Activated T-helper 2 cell treated with anti-CD3 and anti-CD28 coated beads, Interferon-gamma antibody, Interleukin-2, Interleukin-4, amounts not matched to agents 10 μg/mL and 5 μg/mL and 100 μg/mL, durations not matched to agents 14 hours and 24 hours and 36 hours (primary cell): ENCODE measurements around the gene SIRT2. TPM values are rescaled to one million over a fixed set of nuclear protein-coding genes. Genes with fewer than 3 reads are reported as not detected.
A peak's percentile ranks its signal among the peaks of the same experiment; 100 is the strongest.
"Not testable (repeated sequence)": the region's sequence is repeated elsewhere in the genome, so short reads cannot be mapped to it uniquely, and the experiment has no call there.

ENCODE experiments used
- DNase-seq: peaks from one replicate; pipeline ENCODE4 v3.0.0; 2021; ENCODE audit warnings: low spot score
- H3K27ac Mint-ChIP-seq: one replicate; pipeline ENCODE4 v1.8.0; 2021; ENCODE audit warnings: mixed read lengths
- H3K27me3 Mint-ChIP-seq: one replicate; pipeline ENCODE4 v1.8.0; 2021; ENCODE audit warnings: low read depth, mixed read lengths
- H3K36me3 Mint-ChIP-seq: one replicate; pipeline ENCODE4 v1.8.0; 2021; ENCODE audit warnings: low read depth, mixed read lengths
- H3K4me1 Mint-ChIP-seq: one replicate; pipeline ENCODE4 v1.8.0; 2021; ENCODE audit warnings: low read depth, mixed read lengths
- H3K4me3 Mint-ChIP-seq: one replicate; pipeline ENCODE4 v1.8.0; 2021; ENCODE audit warnings: low read depth, mild to moderate bottlenecking, moderate library complexity, mixed read lengths
- H3K9me3 Mint-ChIP-seq: one replicate; pipeline ENCODE4 v1.8.0; 2021; ENCODE audit warnings: mixed read lengths
- intact Hi-C: fragments of 100-400 bp; cut with micrococcal nuclease; formaldehyde crosslinking; loops from one replicate; pipeline ENCODE4 v1.15.1; 2023
- total RNA-seq: library from RNA; stranded (reverse); gene quantifications from 2 replicates; pipeline ENCODE4 v1.2.3, GENCODE V29; 2022

The SIRT2 gene
- total RNA-seq, 1 donor from 2014 or later = 29.0 TPM

DNA sequence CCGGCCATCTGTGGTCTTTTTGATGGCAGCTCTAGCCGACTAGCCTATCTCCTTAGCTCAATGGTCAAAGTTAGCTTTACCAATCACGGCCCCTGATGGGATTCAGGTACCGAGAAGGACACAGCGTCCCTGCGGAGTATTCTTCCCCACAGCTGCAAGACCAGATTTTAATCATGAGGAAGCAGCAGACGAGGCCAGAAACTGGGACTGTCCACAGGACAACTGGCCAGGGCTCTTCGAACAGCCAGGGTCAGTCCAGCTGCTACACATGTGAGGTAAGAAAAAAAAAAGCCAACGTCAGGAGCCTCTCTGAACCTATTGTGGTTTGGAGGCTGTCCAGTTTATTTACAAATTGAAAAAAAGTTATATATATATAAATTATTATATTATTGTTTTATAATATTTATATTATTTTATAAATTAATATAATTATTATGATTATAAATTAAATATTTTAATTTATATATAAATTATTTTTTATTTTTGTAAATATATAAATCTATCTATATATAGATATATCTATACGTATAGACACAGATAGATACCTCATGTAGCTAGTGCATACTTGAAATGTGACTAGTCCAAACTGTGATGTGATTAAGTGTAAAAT, 32.1 kb downstream of the SIRT2 start:
- no peak for DNase-seq
- no peaks in the 10 kb centered on the region for H3K9me3 Mint-ChIP-seq
- no peak overlapping the region for H3K4me3 Mint-ChIP-seq
- intact Hi-C loops = no loop called here
- no peaks in the 10 kb centered on the region for H3K27me3 Mint-ChIP-seq
- H3K27ac Mint-ChIP-seq = no peak overlapping the region
- peaks cover 35% of the 10 kb centered on the region for H3K4me1 Mint-ChIP-seq
- peaks cover 49% of the 10 kb centered on the region for H3K36me3 Mint-ChIP-seq

DNA sequence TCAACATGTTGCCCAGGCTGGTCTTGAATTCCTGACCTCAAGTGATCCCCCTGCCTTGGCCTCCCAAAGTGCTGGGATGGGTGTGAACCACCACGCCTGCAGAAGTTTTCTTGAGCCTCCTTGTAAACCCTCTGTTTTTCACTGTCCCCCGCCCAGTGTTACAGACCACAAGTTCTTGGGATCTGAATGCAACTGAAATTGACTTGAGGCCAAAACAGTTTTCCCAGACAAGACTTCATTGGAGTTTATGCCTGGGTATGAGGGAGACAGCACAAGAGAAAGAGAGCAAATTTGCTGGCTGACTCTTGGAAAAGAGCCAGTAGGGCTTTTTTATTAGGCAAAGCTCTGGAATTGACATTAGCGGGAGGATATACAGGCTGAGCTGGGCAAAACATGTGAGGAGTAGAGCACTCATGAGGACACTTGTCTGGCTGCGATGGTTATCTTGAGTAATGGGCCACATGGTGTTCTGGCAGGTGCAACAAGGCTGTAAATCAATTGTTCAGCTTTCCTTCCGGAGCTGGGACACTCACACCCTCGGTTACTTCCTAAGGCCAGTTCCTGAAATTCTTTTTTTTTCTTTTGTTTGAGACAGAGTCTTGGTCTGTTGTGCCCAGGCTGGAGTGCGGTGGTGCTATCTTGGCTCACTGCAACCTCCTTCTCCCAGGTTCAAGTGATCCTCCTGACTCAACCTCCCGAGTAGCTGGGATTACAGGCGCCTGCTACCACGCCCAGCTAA, 36.9 kb downstream of the SIRT2 start:
- intact Hi-C loops = no loop called here
- Mint-ChIP-seq H3K4me1 (peaks cover 23% of the 10 kb centered on the region), H3K27ac (no peak overlapping the region), H3K27me3 (no peaks in the 10 kb centered on the region), H3K9me3 (no peaks in the 10 kb centered on the region), H3K36me3 (peaks cover 15% of the 10 kb centered on the region), H3K4me3 (no peak overlapping the region)
- DNase-seq = no peak

GRCh38 chr19:38861368-38861767, 38.0 kb downstream of the SIRT2 start:
- no peaks in the 10 kb centered on the region for H3K9me3 Mint-ChIP-seq
- no peak overlapping the region for H3K27ac Mint-ChIP-seq
- intact Hi-C loops = no loop called here
- no peaks in the 10 kb centered on the region for H3K27me3 Mint-ChIP-seq
- no peak for DNase-seq
- H3K4me3 Mint-ChIP-seq = no peak overlapping the region
- H3K36me3 Mint-ChIP-seq = peaks cover 12% of the 10 kb centered on the region
- H3K4me1 Mint-ChIP-seq = peaks cover 31% of the 10 kb centered on the region

DNA sequence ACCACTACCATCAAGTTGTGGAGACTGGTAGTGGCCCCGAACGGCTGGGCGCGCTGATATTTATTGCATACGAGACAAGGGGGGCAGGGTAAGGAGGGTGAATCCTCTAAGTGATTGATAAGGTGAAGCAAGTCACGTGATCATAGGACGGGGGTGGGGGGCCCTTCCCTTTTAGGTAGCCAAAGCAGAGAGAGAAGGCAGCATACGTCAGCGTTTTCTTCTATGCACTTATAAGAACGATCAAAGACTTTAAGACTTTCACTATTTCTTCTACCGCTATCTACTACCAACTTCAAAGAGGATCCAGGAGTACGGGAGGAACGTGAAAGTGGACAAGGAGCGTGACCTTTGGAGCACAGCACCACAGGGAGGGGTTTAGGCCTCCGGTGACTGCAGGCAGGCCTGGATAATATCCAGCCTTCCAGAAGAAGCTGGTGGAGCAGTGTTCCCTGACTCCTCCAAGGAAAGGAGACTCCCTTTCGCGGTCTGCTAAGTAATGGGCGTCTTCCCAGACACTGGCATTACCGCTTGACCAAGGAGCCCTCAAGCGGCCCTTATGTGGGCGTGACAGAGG, 39.7 kb downstream of the SIRT2 start:
- H3K27me3 Mint-ChIP-seq, H3K36me3 Mint-ChIP-seq, DNase-seq, H3K27ac Mint-ChIP-seq, H3K9me3 Mint-ChIP-seq, H3K4me3 Mint-ChIP-seq: not testable (repeated sequence)
- intact Hi-C loops = loop anchor here (10.0 kb wide), 1 partner anchor 545 kb away; the partner anchor contains the start of gene ZFP36
- peaks cover 23% of the 10 kb centered on the region for H3K4me1 Mint-ChIP-seq

GRCh38 chr19:38856813-38857212, 42.6 kb downstream of the SIRT2 start:
- Mint-ChIP-seq H3K4me3 (no peak overlapping the region), H3K9me3 (no peaks in the 10 kb centered on the region), H3K36me3 (no peaks in the 10 kb centered on the region), H3K27ac (peak overlapping the region; percentile 44), H3K4me1 (peaks cover 17% of the 10 kb centered on the region), H3K27me3 (no peaks in the 10 kb centered on the region)
- intact Hi-C loops = loop anchor here (10.0 kb wide), 1 partner anchor 548 kb away; the partner anchor contains the start of gene ZFP36
- DNase-seq = no peak

- intact Hi-C loops = loop anchor here (10.0 kb wide), 1 partner anchor 549 kb away; the partner anchor contains the start of gene ZFP36
- H3K36me3 Mint-ChIP-seq, H3K4me3 Mint-ChIP-seq, H3K27me3 Mint-ChIP-seq, DNase-seq, H3K9me3 Mint-ChIP-seq, H3K27ac Mint-ChIP-seq: not testable (repeated sequence)
- H3K4me1 Mint-ChIP-seq = peaks cover 18% of the 10 kb centered on the region
Measured at GRCh38 chr19:38855751-38856150, 43.7 kb downstream of the SIRT2 start.

DNA sequence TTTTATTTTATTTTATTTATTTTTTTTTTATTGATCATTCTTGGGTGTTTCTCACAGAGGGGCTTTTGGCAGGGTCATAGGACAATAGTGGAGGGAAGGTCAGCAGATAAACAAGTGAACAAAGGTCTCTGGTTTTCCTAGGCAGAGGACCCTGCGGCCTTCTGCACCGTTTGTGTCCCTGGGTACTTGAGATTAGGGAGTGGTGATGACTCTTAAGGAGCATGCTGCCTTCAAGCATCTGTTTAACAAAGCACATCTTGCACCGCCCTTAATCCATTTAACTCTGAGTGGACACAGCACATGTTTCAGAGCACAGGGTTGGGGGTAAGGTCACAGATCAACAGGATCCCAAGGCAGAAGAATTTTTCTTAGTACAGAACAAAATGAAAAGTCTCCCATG, 44.5 kb downstream of the SIRT2 start:
- not testable (repeated sequence) for H3K27me3 Mint-ChIP-seq, DNase-seq, H3K36me3 Mint-ChIP-seq, H3K9me3 Mint-ChIP-seq, H3K4me3 Mint-ChIP-seq
- Mint-ChIP-seq H3K4me1 (peaks cover 17% of the 10 kb centered on the region), H3K27ac (peak overlapping the region; percentile 60)
- intact Hi-C loops = loop anchor here (5.0 to 10.0 kb wide), 2 partner anchors 538 to 550 kb away; partner anchors contain the start of genes KCNK6, YIF1B and ZFP36

DNA sequence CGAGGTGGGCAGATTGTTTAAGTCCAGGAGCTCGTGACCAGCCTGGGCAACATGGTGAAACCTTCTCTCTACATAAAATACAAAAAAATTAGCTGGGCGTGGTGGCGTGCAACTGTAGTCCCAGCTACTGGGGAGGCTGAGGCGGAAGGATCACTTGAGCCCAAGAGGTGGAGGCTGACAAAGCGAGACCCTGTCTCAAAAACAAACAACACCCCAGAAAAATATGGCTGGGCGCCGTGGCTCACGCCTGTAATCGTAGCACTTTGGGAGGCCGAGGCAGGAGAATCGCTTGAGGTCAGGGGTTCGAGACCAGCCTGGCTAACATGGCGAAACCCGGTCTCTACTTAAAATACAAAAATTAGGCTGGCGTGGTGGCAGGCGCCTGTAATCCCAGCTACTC, 46.2 kb downstream of the SIRT2 start:
- peaks cover 10% of the 10 kb centered on the region for H3K36me3 Mint-ChIP-seq
- intact Hi-C loops = loop anchor here (2.0 to 10.0 kb wide), 3 partner anchors 16 to 552 kb away; partner anchors contain the start of genes KCNK6, YIF1B and ZFP36
- H3K27ac Mint-ChIP-seq = peak overlapping the region; percentile 90
- H3K27me3 Mint-ChIP-seq = no peaks in the 10 kb centered on the region
- H3K4me1 Mint-ChIP-seq = peaks cover 25% of the 10 kb centered on the region
- H3K4me3 Mint-ChIP-seq = peak overlapping the region; percentile 87
- H3K9me3 Mint-ChIP-seq = no peaks in the 10 kb centered on the region
- no peak for DNase-seq

DNA sequence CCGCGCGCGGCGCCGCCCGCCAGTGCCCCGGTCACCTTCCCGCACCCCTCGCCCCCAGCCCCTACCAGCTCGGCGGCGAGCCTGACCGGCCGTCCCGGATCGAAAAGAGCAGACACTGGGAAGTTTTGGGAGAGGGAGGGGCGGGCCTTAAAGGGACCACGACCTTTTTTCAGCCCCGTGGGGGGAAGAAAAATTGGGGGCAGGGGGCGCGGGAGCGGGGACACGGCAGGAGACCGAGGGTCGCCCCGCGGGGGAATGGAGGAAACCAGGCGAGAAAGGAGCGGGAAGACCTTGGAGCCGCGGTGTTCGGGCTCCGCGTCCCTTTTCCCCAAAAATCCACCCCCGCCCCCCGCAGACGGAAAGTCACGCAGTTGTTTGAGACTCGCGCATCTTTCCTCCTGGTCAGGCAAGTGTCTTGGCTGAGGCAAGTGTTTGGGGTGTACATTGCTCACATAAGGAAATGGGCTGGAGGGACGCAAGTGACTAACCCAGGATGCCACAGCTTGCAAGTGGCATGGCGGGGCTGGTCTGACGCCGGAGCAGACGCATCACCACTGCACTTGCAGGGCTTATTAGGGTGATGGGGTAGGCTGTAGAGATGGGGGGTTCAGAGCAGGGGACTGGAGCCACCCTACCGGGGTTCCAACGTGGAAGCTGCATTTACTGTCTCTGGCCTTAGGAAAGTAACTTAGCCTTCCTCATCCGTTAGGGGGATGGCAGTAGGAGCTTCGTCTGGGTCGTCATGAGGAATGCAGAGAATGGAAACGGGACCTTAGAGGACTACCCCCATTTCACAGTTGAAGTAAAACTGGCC, 47.0 kb downstream of the SIRT2 start:
- H3K27me3 Mint-ChIP-seq = no peaks in the 10 kb centered on the region
- no peaks in the 10 kb centered on the region for H3K9me3 Mint-ChIP-seq
- H3K27ac Mint-ChIP-seq = peak overlapping the region; percentile 90
- peak overlapping the region; percentile 87 for H3K4me3 Mint-ChIP-seq
- peaks cover 17% of the 10 kb centered on the region for H3K36me3 Mint-ChIP-seq
- H3K4me1 Mint-ChIP-seq = peaks cover 26% of the 10 kb centered on the region
- peak; percentile 45 for DNase-seq
- intact Hi-C loops = loop anchor here (2.0 to 10.0 kb wide), 3 partner anchors 16 to 552 kb away; partner anchors contain the start of genes KCNK6, YIF1B and ZFP36

DNA sequence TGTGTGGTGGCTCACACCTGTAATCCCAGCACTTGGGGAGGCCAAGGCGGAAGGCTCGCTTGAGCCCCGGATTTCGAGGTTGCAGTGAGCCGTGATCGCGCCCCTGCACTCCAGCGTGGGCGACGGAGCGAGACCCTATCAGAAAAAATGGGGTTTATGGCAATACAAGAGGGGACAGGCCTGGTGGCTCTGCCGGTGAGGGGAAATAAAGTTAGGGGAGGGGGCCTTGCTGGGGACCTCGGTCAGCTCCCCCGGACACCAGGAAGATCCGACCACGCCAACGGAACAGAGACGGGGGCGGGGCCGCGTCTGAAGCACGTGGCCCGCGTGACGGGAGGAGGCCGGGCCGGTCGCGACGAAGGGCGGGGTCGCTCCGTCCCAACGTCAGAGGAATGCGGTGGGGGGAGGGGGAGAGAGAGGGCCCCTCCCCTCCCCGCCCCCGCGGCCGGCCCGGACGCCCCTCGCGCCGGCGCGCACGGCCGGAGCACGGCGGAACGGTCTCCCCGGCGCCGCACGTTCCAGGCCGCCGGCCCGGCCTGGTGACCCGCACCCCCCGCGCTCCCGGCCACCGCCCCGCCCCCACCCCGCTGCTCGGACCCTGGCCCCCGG, 47.7 kb downstream of the SIRT2 start:
- intact Hi-C loops = loop anchor here (2.0 to 10.0 kb wide), 4 partner anchors 17 to 553 kb away; partner anchors contain the start of genes ACTN4, KCNK6, YIF1B and ZFP36
- H3K4me1 Mint-ChIP-seq = peaks cover 29% of the 10 kb centered on the region
- H3K36me3 Mint-ChIP-seq = peaks cover 24% of the 10 kb centered on the region
- H3K27ac Mint-ChIP-seq = peak overlapping the region; percentile 99
- DNase-seq = peak; percentile 88
- no peaks in the 10 kb centered on the region for H3K27me3 Mint-ChIP-seq
- H3K9me3 Mint-ChIP-seq = no peaks in the 10 kb centered on the region
- peak overlapping the region; percentile 87 for H3K4me3 Mint-ChIP-seq

DNA sequence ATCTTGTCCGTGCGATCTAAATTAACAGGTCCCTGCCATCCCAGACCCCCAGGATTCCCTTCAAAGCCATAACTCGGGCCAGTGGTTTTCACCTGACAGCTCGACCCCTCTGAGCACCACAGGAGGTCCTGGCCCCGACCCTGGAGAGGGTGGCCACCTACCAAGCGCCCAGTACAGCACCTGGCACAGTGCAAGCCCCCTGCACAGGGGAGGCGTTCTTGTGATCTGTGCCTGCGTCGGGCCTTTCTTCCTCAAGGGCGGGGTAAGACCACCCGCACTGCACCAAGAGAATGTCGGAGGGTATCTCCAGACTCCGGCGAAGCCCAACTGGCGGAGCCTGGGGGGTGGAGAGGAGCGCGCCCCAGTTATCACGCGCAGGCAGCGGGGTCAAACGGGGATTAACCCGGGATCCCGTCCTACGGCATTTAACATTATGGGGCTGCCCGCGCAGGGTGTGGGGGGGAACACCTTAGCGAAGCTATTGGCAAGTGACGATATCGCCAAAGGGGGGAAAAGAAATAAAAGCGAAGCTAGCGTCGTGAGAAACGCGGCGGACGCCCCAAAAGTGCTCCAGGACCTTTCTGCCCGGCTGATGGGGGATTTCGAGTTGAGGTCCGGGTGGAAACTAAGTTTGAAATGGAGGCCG, 48.3 kb downstream of the SIRT2 start:
- peak overlapping the region; percentile 99 for H3K27ac Mint-ChIP-seq
- DNase-seq = no peak
- peaks cover 31% of the 10 kb centered on the region for H3K36me3 Mint-ChIP-seq
- H3K9me3 Mint-ChIP-seq = no peaks in the 10 kb centered on the region
- intact Hi-C loops = loop anchor here (1.0 to 10.0 kb wide), 6 partner anchors 20 to 554 kb away; partner anchors contain the start of genes ACTN4, ECH1, KCNK6 and MRPS12
- H3K27me3 Mint-ChIP-seq = no peaks in the 10 kb centered on the region
- peaks cover 24% of the 10 kb centered on the region for H3K4me1 Mint-ChIP-seq
- peak overlapping the region; percentile 87 for H3K4me3 Mint-ChIP-seq
